Forelimb muscle (tissue), 1 donor: ENCODE results near the gene ALDOA. TPM values are rescaled to one million over a fixed set of nuclear protein-coding genes. Genes with fewer than 3 reads are reported as not detected.

Experiments
- DNase-seq: peaks from one replicate; pipeline ENCODE4 v3.0.0-alpha.2; 2013; ENCODE audit warnings: low read depth
- polyA plus RNA-seq: library from polyadenylated mRNA; unstranded; fragments of 120-200 nt; gene quantifications from one replicate; pipeline ENCODE4 v1.2.1, GENCODE V29; 2013; ENCODE audit not compliant: insufficient read length

The ALDOA gene
- polyA plus RNA-seq, 1 donor = 2,367 TPM

DNA sequence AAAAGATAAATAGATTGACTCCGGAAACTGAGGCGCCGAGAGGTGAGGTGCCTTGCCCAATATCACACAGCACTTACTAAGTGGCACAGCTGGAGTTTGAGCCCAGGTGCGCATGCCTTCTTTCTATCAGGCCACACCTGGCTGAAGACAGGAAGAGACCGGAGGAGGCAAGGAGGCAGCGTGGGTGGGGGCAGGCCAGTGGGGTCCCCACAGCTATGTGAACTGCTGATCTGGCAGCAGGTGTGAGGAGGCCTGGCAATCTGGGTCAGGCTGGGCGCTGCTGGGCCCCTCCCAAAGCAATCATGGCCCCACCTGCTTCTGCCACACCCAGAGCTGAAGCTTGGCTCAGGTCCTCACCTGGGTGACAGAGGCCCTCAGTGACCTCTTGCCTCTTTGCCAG is 49.7 kb downstream of the ALDOA start:
- DNase-seq = no peak

- DNase-seq = no peak
Measured at GRCh38 chr16:30116291-30117207, 51.0 kb downstream of the ALDOA start.

DNA sequence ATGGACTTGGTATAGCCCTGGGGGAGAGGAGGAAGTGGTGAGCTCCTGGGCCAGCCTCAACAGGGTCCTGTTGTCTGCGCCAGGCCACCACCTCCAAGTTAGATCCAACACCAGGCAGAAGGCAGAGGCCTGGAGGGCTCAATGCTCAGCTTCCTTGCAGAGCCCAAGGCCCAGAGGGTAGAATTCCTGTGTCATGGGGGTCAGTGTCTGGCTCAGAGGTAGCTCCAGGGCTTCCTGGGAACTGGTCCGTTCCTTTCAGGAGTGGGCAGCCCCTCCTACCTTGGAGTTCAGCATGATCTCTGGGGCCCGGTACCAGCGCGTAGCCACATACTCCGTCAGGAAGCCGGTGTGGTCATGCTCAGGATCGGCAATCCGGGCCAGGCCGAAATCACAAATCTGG is 52.2 kb downstream of the ALDOA start:
- DNase-seq = no peak

DNA sequence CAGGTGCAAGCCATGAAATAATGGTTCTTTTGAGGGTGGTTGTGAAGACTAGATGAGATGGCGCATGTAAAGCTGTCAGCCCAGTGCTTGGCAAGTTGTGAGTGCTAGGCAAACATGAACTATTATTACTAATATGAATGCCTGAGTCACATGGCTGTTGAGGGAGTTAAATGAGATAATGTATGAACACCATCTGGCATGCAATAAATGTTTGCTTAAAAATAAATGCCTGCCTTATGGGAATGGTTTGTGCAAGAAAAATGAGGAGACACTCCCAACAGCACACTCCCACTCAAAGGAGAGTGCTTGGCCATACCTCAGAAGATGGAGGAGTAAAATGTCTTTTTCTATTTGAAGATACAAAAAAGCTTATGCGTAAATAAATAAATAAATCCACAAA is 53.9 kb downstream of the ALDOA start:
- DNase-seq = no peak

Other genes with a start within 250 kb of the ALDOA start
- 28.4 TPM for gene PAGR1, start 249.6 kb upstream of the ALDOA start, polyA plus RNA-seq
- 17.9 TPM for gene MVP, start 245.3 kb upstream of the ALDOA start, polyA plus RNA-seq
- 37.7 TPM for gene CDIPT, start 202.5 kb upstream of the ALDOA start, polyA plus RNA-seq
- 2.5 TPM for gene SEZ6L2, start 166.2 kb upstream of the ALDOA start, polyA plus RNA-seq
- gene ASPHD1, start 165.3 kb upstream of the ALDOA start, polyA plus RNA-seq = 0.29 TPM
- 11.7 TPM for gene KCTD13, start 139.5 kb upstream of the ALDOA start, polyA plus RNA-seq
- 62.2 TPM for gene TMEM219, start 103.7 kb upstream of the ALDOA start, polyA plus RNA-seq
- 33.1 TPM for gene TAOK2, start 91.9 kb upstream of the ALDOA start, polyA plus RNA-seq
- 13.3 TPM for gene HIRIP3, start 70.1 kb upstream of the ALDOA start, polyA plus RNA-seq
- 33.9 TPM for gene INO80E, start 69.5 kb upstream of the ALDOA start, polyA plus RNA-seq
- gene DOC2A, start 54.7 kb upstream of the ALDOA start, polyA plus RNA-seq = 0.61 TPM
- gene C16orf92, start 42.6 kb upstream of the ALDOA start, polyA plus RNA-seq = not detected
- gene TLCD3B, start 34.5 kb upstream of the ALDOA start, polyA plus RNA-seq = 1.3 TPM
- 61.8 TPM for gene PPP4C, start 10.2 kb downstream of the ALDOA start, polyA plus RNA-seq
- gene TBX6, start 26.2 kb downstream of the ALDOA start, polyA plus RNA-seq = 0.77 TPM
- 29.3 TPM for gene YPEL3, start 30.5 kb downstream of the ALDOA start, polyA plus RNA-seq
- 5.4 TPM for gene GDPD3, start 47.8 kb downstream of the ALDOA start, polyA plus RNA-seq
- 39.6 TPM for gene MAPK3, start 57.5 kb downstream of the ALDOA start, polyA plus RNA-seq
- gene CORO1A, start 117.8 kb downstream of the ALDOA start, polyA plus RNA-seq = 13.1 TPM
- 23.9 TPM for gene BOLA2B, start 127.9 kb downstream of the ALDOA start, polyA plus RNA-seq
- 19.1 TPM for gene SLX1A, start 128.1 kb downstream of the ALDOA start, polyA plus RNA-seq
- gene SULT1A3, start 133.5 kb downstream of the ALDOA start, polyA plus RNA-seq = 1.8 TPM
- gene NPIPB13, start 182.7 kb downstream of the ALDOA start, polyA plus RNA-seq = 6.9 TPM